D341Med (cell line): ENCODE data around the gene BPI.
"Not testable (repeated sequence)": the region's sequence is repeated elsewhere in the genome, so short reads cannot be mapped to it uniquely, and the experiment has no call there.

Experiments
- DNase-seq: peaks from one replicate; pipeline ENCODE4 v3.0.0; 2012; ENCODE audit warnings: low spot score

BPI gene

DNA sequence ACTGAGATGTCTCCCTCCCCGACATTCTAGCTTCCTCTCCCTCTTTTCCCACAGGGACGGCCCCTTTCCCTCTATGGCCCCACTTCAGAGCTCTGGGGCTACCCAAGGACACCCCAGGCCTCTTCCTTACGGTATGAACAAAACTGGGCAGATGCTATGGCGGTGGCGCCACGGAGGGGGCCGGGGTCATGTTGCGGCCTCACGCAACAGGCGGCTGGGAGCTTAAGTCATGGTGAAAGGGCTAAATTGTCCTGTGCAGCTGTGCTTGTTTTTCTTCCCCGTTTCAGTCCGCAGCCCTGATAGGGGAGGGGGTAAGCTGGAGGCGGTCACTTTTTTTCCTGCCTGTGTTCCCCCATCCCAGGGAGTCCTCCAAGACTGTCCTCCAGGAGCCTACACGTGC is 25.8 kb upstream of the BPI start:
- peak; percentile 54 for DNase-seq

DNA sequence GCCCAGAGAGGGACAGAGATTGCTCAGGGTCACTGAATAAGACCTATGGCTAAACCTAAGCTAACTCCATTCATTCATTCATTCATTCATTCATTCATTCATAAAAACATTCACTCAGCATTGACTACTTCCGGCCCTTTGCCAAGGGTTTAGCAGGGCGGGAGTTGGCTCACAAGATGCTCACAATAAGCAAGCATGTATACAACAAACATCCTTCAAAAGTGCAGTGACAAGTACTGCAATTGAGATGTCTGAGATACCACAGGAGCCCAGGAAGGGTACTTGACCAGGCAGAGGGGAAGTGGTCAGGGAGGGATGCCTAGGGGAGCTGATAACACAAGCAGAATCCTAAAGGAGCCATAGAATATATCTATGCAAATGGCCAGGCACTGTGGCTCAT is 25.2 kb upstream of the BPI start:
- no peak for DNase-seq

DNA sequence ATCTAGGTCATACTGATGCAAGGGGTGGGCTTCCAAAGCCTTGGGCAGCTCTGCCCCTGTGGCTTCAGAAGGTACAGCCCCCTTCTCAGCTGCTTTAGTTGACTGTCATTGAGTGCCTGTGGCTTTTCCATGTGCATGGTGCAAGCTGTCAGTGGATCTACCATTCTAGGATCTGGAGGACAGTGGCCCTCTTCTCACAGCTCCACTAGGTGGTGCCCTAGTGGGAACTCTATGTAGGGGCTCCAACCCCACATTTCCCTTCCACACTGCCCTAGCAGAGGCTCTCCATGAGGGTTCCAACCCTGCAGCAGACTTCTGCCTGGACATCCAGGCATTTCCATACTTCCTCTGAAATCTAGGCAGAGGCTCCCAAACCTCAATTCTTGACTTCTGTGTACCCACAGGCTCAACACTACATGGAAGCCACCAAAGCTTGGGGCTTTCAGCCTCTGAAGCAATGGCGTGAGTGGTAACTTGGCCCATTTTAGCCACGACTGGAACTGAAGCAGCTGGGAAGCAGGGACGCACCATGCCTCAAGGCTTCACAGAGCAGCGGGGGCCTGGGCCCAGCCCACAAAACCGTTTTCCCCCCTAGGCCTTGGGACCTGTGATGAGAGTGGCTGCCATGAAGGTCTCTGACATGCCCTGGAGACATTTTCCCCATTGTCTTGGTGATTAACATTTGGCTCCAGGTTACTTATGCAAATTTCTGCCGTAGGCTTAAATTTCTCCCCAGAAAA is 22.6 kb upstream of the BPI start:
- not testable (repeated sequence) for DNase-seq

DNA sequence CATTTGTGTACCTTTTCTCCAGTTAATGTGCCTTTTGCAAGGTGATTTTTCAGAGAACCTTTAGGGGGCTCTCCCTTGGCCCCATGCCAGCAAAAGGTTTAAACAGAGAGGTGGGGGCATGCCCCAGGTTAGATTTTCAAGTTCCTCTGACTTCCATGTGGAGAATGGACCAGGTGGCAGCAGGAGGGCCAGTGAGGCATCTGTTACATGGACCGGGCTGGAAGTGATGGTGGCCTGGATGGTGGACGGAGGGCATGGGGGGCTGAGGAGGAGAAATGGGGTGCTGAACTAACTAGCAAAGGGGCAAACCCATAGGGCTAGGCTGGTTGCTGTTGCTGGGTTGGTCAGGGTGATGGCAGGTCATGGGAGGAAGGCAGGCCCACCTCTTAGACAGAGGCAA is 20.7 kb upstream of the BPI start:
- no peak for DNase-seq

DNA sequence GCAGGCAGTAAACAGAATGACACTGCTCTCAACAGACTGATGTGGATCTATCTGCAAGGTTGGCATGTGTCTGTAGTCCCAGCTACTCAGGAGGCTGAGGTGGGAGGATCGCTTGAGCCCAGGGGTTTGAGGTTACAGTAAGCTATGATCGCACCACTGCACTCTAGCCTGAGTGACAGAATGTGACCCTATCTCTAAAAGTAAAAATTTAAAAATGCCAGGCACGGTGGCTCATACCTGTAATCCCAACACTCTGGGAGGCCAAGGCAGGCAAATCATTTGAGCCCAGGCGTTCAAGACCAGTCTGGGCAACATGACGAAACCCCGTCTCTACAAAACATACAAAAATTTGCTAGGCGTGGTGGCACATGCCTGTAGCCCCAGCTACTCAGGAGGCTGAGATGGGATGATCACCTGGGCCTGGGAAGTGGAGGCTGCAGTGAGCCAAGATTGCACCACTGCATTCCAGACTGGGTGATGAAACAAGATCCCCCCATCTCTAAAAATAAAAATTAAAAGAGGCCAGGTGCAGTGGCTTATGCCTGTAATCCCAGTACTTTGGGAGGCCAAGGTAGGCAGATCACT is 19.8 kb upstream of the BPI start:
- not testable (repeated sequence) for DNase-seq

DNA sequence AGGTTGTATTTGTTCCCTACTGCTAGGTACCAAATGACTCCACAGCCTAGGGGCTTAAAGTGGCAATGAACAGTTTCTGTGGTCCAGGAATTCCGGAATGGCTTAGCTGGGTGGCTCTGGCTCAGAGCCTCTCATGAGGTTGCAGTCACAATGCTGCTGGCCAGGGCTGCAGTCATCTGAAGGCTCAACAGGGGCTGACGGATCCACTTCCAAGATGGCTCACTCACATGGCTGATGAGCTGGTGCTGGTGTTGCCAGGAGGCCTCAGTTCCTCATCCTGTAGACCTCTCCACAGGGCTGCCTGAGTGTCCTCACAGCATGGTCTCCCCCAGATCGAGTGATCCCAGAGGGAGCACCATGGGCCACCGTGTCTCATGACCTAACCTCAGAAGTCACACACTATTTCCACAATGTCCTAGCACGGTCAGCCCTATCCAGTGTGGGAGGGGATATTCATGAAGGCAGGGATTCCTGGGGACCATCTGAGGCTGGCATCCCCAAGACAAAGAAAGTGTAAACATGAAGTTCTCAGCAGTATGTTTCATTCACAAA is 19.0 kb upstream of the BPI start:
- DNase-seq: no peak

DNA sequence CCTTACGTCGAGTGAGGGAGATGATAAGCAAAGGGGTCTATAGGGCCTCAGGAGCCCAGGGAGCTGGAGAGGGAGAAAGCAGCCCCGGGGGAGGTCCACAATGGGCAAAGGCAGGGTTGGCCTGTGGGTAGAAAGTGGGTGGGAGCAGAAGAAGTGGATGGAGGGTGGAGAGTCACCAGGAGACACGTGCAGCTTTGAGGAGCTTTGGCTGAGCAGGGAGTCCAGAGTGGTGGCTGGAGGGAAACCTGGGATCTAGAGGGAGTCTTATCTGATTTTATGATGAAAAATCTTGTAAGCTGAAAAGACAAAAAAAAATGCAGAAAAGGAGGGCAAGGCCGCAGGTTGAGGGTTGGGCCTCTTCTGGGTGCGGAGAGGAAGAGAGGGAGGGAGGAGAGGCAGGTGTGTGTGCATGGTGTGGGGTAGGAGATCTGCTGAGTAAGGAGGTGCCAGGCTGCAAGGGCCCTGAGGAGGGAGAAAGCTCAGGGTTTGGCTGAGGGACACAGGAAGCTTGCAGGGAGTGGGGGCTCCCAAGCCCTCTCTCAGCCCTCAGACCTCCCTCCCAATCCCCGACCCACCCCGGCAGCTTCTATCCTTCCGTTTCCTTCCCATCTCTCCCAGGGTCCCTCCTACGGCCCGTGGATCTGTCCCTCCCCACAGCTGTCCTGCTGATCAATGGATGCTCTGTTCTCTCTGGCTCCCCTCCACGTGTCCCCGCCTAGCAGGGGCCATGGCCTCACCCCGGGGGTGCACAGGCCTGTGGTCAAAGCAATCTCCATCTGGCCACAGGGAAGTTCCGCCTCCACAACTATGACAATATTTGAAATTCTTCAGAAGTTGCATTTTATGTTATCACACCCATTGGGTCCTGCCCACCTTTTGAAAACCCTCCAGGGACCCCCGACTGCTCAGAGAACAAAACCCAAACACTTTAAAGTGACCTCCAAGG is 17.1 kb upstream of the BPI start:
- no peak for DNase-seq

DNA sequence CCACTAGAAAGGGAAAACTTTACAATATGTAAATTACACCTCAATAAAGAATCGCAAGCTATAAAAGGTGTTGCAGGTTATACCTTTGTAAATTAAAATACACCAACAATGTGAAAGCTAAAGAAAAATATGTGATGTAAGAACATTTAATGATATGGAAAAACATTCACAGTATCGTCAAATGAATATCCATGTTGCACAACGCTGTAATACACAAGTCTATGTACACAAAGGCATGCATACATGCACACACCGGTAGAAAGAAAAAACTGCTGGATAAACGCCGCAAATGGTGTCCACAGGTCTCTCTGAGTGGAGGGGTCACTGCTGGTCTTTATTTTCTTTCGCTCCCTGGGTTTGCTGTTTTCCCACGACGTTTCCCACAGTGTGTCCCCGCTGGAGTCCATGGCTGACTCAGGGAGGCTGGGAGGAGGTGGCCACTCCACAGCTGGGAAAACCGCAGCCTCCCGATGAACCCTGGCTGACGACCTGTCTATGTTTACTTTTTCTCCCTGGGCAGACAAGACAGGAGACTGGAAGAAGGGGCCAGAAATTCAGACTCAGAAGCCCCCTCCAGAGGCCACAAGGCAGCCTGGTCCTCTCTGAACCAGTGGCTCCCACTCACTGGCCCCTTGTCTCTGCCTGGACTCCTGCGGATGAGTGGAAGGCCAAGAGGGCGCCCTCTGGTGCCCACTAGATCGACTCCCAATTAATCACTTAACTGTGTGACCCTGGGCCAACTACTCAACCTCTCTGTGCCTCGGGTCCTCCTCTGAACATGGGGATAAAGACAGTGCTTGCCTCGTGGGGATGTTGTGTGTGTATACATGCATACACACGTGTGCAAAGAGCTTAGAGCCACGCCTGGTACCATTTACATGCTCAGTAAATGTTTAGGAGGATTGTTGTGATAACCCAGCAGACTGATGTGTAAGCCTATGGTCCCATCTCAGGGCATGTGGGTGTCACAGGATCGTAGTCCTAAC is 12.8 kb upstream of the BPI start:
- no peak for DNase-seq

DNA sequence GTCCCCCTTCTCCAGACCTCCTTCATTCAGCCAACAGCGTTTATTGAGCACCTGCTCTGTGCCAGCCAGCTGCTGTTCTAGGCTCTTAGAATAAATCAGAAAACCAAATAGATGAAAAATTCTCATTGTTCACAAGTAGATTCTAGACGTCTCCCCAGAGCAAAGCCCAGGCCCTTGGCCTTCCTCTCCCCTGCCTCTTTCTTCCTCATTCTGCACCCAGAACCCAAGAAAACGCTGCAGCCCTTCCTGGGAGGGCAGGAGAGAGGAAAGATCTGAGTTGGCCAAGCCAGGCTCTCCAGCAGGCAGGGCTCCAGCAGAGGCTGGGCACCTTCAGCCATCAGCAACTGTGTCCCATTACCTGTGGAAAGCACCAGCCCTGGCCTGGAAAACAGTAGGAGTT is 12.0 kb upstream of the BPI start:
- no peak for DNase-seq

DNA sequence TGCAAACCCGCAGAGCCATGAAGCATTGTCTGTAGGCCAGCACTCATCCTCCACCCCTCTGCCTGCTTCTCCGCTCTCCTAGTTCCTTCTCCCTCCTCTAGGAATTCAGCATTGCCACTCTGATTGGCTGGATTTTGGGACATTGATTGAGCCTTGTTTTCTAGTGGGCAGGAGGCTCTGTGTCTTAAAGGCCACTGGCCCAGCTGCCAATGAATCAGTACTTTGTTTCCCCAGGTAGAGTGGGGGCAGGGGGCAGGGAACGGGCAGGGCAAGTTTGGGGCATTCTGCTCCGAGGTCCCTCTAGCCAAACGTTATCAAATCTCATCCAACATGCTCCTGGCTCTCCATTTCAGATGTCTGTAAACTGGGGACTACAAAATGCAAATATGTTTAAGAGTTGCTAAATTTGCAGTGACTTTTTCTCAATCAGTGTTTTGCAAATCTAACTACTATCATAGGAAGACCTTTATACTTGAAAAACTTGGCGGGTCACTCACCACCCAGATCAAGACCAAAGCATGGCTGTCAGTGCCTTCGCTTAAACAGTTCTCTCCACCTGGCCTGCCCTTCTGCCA is 10.4 kb upstream of the BPI start:
- no peak for DNase-seq

DNA sequence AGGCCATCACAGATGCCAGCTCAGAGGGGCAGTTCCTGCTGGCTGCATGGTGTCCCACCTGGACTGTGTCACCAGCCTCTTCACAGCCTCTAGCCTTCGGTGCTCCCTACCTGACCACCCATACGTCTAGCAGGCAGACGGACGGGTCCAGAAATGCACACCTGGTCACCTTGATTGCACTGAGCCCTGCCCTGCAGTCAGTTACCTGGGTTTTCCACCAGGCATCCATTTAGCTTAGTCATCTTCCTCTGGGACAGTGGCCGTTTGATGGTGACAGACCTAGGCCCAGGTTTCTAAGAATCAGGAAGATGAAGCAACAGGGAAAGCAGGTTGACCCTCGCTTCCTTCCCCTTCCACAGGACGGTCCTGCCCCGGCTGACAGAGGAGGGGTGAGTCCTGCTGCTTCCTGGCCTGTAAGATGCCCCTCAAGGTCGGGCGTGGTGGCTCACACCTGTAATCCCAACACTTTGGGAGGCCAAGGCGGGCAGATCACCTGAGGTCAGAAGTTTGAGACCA is 9.8 kb upstream of the BPI start:
- no peak for DNase-seq

DNA sequence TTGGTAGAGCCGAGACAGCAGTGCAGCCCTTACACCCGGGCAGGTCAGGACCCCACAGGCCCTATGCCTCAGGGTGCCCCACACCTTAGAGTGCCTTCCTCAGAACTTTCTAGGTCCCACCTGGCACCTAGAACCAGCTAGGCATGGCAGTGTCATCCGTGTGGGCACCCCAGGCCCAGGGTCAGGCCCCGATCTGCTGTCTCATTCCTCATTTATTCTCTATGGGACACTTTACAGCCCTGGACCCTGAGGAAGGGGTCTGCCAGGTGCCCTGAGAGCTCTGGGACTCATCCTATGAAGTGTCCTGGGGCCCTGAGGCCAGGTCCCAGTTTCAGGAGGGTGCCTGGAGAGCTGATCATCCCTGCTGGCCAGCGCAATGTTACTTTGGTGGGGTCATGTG is 8.1 kb upstream of the BPI start:
- no peak for DNase-seq

DNA sequence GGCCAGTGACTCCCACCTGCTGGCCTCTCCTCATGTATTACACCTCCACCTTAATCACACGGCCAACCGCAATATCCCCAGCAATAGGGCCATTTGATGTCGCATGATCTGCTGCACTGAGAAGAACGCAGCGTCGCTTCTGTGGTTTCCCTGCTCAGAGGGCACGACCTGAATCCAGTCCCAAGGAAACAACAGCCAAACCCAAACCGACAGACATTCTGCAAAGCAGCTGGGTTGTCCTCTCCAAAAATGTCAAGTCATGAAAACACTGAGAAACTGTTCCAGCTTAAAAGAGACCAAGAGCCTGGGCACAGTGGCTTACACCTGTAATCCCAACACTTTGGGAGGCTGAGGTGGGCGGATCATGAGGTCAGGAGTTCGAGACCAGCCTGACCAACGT is 7.5 kb upstream of the BPI start:
- no peak for DNase-seq

DNA sequence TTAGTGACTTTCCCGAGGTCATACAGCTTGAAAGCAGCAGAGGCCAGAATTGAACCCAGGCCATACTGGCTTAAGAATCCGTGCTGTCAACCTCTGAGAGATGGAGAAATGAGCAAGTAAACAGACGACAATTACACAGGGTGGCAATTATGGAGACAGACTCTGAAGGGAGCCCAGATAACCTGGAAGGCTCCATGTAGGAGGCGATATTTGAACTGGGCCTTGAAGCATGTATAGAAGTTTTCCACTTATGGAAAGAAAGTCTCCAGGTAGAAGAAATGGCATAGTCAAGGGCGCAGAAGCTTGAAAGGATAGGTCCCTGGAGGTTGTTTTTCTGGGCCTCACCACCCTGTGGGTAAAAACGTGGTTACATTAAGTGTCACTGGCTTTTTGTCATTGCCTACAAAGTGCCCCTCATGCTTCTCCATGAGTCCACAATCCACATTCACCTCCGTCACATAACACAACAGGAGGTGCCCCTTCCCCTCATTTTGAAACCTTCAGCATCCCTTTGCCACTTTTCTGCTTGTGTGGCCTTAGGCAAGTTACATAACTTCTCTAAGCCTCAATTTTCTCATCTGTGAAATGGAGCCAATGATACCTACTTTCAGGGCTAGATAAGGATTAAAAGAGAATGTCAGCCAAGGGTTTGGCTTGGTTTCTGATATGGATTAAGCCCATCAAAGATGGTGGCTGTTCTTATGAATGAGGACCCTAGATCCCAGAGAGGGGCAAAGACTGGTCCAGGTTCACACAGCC is 5.9 kb upstream of the BPI start:
- DNase-seq: no peak

DNA sequence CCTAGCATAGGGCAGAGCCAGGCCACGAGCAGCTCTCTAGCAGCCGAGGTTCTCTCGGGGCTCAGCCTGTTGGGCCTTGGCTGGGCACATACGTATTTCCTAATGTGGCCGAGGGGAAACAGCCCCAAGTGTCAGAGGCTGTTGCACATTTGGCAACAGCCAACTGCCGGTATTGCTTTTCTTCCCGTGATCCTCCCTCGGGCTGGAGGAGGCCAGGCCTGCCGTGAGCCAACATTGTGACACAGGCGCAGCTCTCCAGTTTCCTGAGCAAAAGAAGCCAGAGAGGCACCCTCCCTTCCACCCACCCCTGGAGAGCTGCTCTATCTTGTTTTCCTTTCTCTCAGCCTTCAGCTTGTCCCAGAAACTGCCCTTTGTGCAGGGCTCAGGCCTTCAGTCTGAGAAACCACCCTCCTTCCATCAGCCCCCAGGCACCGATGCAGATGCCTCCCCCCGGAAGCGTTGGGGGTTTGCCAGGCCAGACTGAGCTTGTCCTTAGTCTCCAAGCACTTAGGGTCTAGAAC is 5.1 kb upstream of the BPI start:
- DNase-seq: no peak

DNA sequence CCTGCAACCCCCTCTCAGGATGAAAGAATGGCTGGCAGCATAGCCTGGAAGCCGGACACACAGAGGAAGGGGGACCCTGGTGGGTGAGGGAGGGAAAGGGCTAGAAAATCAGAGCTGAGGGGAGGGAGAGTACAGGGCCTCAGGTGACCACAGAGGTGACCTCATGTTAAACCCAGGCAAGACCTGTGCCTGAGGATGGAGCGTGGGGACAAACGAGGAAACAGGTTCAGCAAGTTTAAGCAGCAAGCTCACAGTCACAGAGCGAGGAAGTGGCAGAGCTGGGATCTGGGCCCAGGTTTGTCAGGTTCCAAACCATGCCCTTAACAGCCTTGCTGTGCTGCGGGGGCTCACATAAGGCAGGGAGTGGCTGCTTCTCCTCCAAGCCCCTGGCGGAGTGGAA is 4.0 kb upstream of the BPI start:
- DNase-seq: no peak

DNA sequence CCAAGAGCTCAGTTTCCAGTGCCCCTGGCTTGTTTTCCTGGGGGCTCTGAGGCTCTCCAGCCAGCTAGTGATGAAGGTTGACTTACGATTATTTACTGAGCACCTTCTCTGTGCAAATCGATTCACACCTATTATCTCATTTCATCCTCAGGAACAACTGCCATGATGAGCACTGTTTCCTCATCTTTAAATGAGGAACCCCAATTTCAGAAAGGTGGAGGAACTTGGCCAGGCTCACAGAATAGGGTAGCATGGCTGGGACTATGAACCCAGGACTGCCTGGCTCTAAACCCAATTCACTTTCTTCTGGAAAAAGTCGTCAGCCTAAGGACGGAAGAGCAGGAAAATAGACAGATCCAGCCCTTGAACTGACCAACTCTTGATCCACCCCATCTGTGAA is 3.5 kb upstream of the BPI start:
- no peak for DNase-seq

DNA sequence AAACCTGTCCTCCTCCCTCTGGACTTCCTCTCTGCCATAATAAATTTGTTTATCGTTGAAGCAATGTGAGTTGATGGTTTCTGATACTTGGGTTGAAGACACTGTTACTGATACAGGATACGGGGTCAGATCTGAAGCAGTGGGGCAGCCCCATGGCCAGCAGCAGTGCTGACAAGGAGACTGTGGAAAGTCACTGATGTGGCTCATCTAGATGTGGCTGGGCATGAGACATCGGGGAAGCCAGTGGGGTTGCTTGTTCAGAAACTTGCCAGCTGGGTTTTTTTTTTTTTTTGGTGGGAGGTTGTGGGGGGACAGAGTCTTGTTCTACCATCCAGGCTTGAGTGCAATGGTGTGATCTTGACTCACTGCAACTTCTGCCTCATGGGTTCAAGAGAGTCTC is 2.6 kb upstream of the BPI start:
- DNase-seq: no peak

DNA sequence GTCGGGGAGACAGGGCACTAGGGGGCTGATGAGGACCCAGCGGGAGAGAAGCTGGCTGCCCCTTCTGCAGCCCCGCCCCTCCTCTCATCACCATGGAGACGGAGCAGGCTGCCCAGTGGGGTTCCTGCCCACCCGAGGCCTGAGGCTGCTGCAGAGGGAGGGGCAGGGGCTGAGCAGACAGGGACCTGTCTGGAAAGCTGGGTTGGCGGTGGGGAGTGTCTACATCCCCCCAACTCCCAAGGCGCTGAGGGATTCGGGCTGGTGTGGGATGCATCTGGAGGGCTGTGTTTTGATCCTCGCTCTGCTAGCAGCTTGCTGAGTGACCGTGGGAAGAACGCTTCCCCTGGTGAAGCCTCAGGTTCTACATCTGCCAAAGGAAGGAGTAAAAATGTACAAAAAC is 1.2 kb upstream of the BPI start:
- no peak for DNase-seq

DNA sequence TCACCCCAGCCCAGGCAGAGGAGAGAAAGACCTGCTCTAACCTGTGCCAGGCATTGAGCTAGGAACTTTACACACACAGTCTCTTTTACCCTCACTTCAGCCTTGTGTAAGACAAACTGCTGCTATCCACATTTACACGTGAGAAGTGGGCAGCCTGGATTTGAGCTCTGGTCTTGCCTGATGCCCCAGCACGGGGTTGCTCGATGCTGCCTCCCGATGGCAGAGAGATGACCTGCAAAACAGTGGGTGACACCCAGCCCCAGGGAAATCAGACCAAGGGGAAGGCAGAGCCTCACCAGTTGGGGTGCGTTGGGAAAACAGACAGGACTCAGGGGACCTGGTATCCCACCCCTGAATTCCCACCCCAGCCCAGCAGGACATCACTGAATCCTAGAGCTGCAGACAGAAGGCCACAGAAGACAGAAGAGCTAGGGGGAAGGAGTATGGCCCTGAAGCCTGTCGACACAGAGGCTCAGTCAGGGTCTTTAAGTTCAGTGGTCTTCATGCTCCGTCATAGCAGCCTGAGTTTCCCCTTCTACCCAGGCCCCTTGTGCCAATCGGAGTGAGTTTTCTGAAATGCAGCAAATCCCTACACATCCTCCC is 990 bp downstream of the BPI start:
- peak; percentile 78 for DNase-seq
